ENCODE results near the gene CELF2.

The CELF2 gene

GRCh38 chr10:11018855-11019631 lies 1.4 kb downstream of the CELF2 start:
- peak overlapping the region; percentile 68 for H3K4me3 ChIP-seq (ENCODE audit: low read length)
- H3K27ac ChIP-seq (ENCODE audit: low read depth, low read length): no peak overlapping the region
- H3K36me3 ChIP-seq (ENCODE audit: control insufficient read depth, insufficient read depth, low read length): no peaks in the 10 kb centered on the region
- H3K4me1 ChIP-seq (ENCODE audit: control insufficient read depth, insufficient read depth, low read length): peaks cover 6% of the 10 kb centered on the region
- no peaks in the 10 kb centered on the region for H3K27me3 ChIP-seq (ENCODE audit: control insufficient read depth, insufficient read depth, low read length)
- no peak overlapping the region for H3K9ac ChIP-seq (ENCODE audit: low read length)

GRCh38 chr10:11019724-11020547 lies 2.3 kb downstream of the CELF2 start:
- no peak overlapping the region for H3K9ac ChIP-seq (ENCODE audit: low read length)
- no peaks in the 10 kb centered on the region for H3K27me3 ChIP-seq (ENCODE audit: control insufficient read depth, insufficient read depth, low read length)
- H3K4me1 ChIP-seq (ENCODE audit: control insufficient read depth, insufficient read depth, low read length): peaks cover 5% of the 10 kb centered on the region
- no peak overlapping the region for H3K4me3 ChIP-seq (ENCODE audit: low read length)
- H3K27ac ChIP-seq (ENCODE audit: low read depth, low read length): no peak overlapping the region
- no peaks in the 10 kb centered on the region for H3K36me3 ChIP-seq (ENCODE audit: control insufficient read depth, insufficient read depth, low read length)

- H3K4me1 ChIP-seq (ENCODE audit: control insufficient read depth, insufficient read depth, low read length): peaks cover 5% of the 10 kb centered on the region
- H3K27ac ChIP-seq (ENCODE audit: low read depth, low read length): no peak overlapping the region
- H3K9ac ChIP-seq (ENCODE audit: low read length): no peak overlapping the region
- no peak overlapping the region for H3K4me3 ChIP-seq (ENCODE audit: low read length)
- no peaks in the 10 kb centered on the region for H3K36me3 ChIP-seq (ENCODE audit: control insufficient read depth, insufficient read depth, low read length)
- no peaks in the 10 kb centered on the region for H3K27me3 ChIP-seq (ENCODE audit: control insufficient read depth, insufficient read depth, low read length)
These were observed 2.9 kb downstream of the CELF2 start for GRCh38 chr10:11020548-11020942.

- H3K27ac ChIP-seq (ENCODE audit: low read depth, low read length): no peak overlapping the region
- H3K36me3 ChIP-seq (ENCODE audit: control insufficient read depth, insufficient read depth, low read length): no peaks in the 10 kb centered on the region
- H3K4me3 ChIP-seq (ENCODE audit: low read length): no peak overlapping the region
- H3K4me1 ChIP-seq (ENCODE audit: control insufficient read depth, insufficient read depth, low read length): peaks cover 5% of the 10 kb centered on the region
- no peak overlapping the region for H3K9ac ChIP-seq (ENCODE audit: low read length)
- H3K27me3 ChIP-seq (ENCODE audit: control insufficient read depth, insufficient read depth, low read length): no peaks in the 10 kb centered on the region
These were observed 4.5 kb downstream of the CELF2 start for GRCh38 chr10:11022213-11022612.

GRCh38 chr10:11023009-11023953 lies 5.6 kb downstream of the CELF2 start:
- no peak overlapping the region for H3K27ac ChIP-seq (ENCODE audit: low read depth, low read length)
- no peaks in the 10 kb centered on the region for H3K36me3 ChIP-seq (ENCODE audit: control insufficient read depth, insufficient read depth, low read length)
- no peak overlapping the region for H3K4me3 ChIP-seq (ENCODE audit: low read length)
- H3K4me1 ChIP-seq (ENCODE audit: control insufficient read depth, insufficient read depth, low read length): peaks cover 5% of the 10 kb centered on the region
- H3K27me3 ChIP-seq (ENCODE audit: control insufficient read depth, insufficient read depth, low read length): no peaks in the 10 kb centered on the region
- H3K9ac ChIP-seq (ENCODE audit: low read length): no peak overlapping the region

- no peak overlapping the region for H3K27ac ChIP-seq (ENCODE audit: low read depth, low read length)
- no peaks in the 10 kb centered on the region for H3K27me3 ChIP-seq (ENCODE audit: control insufficient read depth, insufficient read depth, low read length)
- H3K36me3 ChIP-seq (ENCODE audit: control insufficient read depth, insufficient read depth, low read length): no peaks in the 10 kb centered on the region
- no peak overlapping the region for H3K9ac ChIP-seq (ENCODE audit: low read length)
- peaks cover 5% of the 10 kb centered on the region for H3K4me1 ChIP-seq (ENCODE audit: control insufficient read depth, insufficient read depth, low read length)
- H3K4me3 ChIP-seq (ENCODE audit: low read length): no peak overlapping the region
These were observed 6.9 kb downstream of the CELF2 start for GRCh38 chr10:11024596-11024995.

GRCh38 chr10:11025978-11026377 lies 8.3 kb downstream of the CELF2 start:
- Histone ChIP-seq H3K27ac (ENCODE audit: low read depth, low read length) (no peak overlapping the region), H3K36me3 (ENCODE audit: control insufficient read depth, insufficient read depth, low read length) (no peaks in the 10 kb centered on the region), H3K4me1 (ENCODE audit: control insufficient read depth, insufficient read depth, low read length) (no peaks in the 10 kb centered on the region), H3K27me3 (ENCODE audit: control insufficient read depth, insufficient read depth, low read length) (no peaks in the 10 kb centered on the region), H3K4me3 (ENCODE audit: low read length) (no peak overlapping the region), H3K9ac (ENCODE audit: low read length) (no peak overlapping the region)

- Histone ChIP-seq H3K27me3 (ENCODE audit: control insufficient read depth, insufficient read depth, low read length) (no peaks in the 10 kb centered on the region), H3K27ac (ENCODE audit: low read depth, low read length) (no peak overlapping the region), H3K36me3 (ENCODE audit: control insufficient read depth, insufficient read depth, low read length) (no peaks in the 10 kb centered on the region), H3K9ac (ENCODE audit: low read length) (no peak overlapping the region), H3K4me1 (ENCODE audit: control insufficient read depth, insufficient read depth, low read length) (no peaks in the 10 kb centered on the region), H3K4me3 (ENCODE audit: low read length) (no peak overlapping the region)
These were observed 9.1 kb downstream of the CELF2 start for GRCh38 chr10:11026773-11027172.

GRCh38 chr10:11034762-11035161 lies 17.1 kb downstream of the CELF2 start:
- no peak overlapping the region for H3K9ac ChIP-seq (ENCODE audit: low read length)
- no peak overlapping the region for H3K27ac ChIP-seq (ENCODE audit: low read depth, low read length)
- peaks cover 14% of the 10 kb centered on the region for H3K4me1 ChIP-seq (ENCODE audit: control insufficient read depth, insufficient read depth, low read length)

GRCh38 chr10:11035301-11035991 lies 17.8 kb downstream of the CELF2 start:
- Histone ChIP-seq H3K27ac (ENCODE audit: low read depth, low read length) (no peak overlapping the region), H3K9ac (ENCODE audit: low read length) (no peak overlapping the region)

More at GRCh38 chr10:11034762-11035161, 17.1 kb downstream of the CELF2 start:
- Histone ChIP-seq H3K4me3 (ENCODE audit: low read length) (no peak overlapping the region), H3K27me3 (ENCODE audit: control insufficient read depth, insufficient read depth, low read length) (no peaks in the 10 kb centered on the region), H3K36me3 (ENCODE audit: control insufficient read depth, insufficient read depth, low read length) (no peaks in the 10 kb centered on the region)

GRCh38 chr10:11036424-11037011 lies 18.8 kb downstream of the CELF2 start:
- no peaks in the 10 kb centered on the region for H3K36me3 ChIP-seq (ENCODE audit: control insufficient read depth, insufficient read depth, low read length)
- no peaks in the 10 kb centered on the region for H3K27me3 ChIP-seq (ENCODE audit: control insufficient read depth, insufficient read depth, low read length)
- H3K27ac ChIP-seq (ENCODE audit: low read depth, low read length): no peak overlapping the region
- no peak overlapping the region for H3K4me3 ChIP-seq (ENCODE audit: low read length)
- peaks cover 14% of the 10 kb centered on the region for H3K4me1 ChIP-seq (ENCODE audit: control insufficient read depth, insufficient read depth, low read length)
- H3K9ac ChIP-seq (ENCODE audit: low read length): no peak overlapping the region

More at GRCh38 chr10:11035301-11035991, 17.8 kb downstream of the CELF2 start:
- H3K27me3 ChIP-seq (ENCODE audit: control insufficient read depth, insufficient read depth, low read length): no peaks in the 10 kb centered on the region
- no peaks in the 10 kb centered on the region for H3K36me3 ChIP-seq (ENCODE audit: control insufficient read depth, insufficient read depth, low read length)
- no peak overlapping the region for H3K4me3 ChIP-seq (ENCODE audit: low read length)
- H3K4me1 ChIP-seq (ENCODE audit: control insufficient read depth, insufficient read depth, low read length): peaks cover 14% of the 10 kb centered on the region

Data from rectal smooth muscle tissue (tissue), 1 donor.